Chondrocyte (in vitro differentiated cells): ENCODE measurements around the gene CCL16. TPM values are rescaled to one million over a fixed set of nuclear protein-coding genes. Genes with fewer than 3 reads are reported as not detected.

ENCODE experiments used
- DNase-seq: peaks from one replicate; pipeline ENCODE4 v3.0.0; 2021; ENCODE audit warnings: mixed read lengths, low spot score
- H3K27ac Mint-ChIP-seq: one replicate; pipeline ENCODE4 v1.8.0; 2021; ENCODE audit warnings: mild to moderate bottlenecking, moderate library complexity, mixed read lengths; ENCODE audit not compliant: unreplicated experiment
- H3K27me3 Mint-ChIP-seq: 2 replicates; pipeline ENCODE4 v1.8.0; 2021; ENCODE audit warnings: low read depth, mixed read lengths
- H3K36me3 Mint-ChIP-seq: 2 replicates; pipeline ENCODE4 v1.8.0; 2021; ENCODE audit warnings: low read depth, mixed read lengths
- H3K4me1 Mint-ChIP-seq: 2 replicates; pipeline ENCODE4 v1.8.0; 2021; ENCODE audit warnings: low read depth, mild to moderate bottlenecking, mixed read lengths
- H3K4me3 Mint-ChIP-seq: one replicate; pipeline ENCODE4 v1.8.0; 2021; ENCODE audit warnings: mild to moderate bottlenecking, moderate library complexity, mixed read lengths; ENCODE audit not compliant: unreplicated experiment
- H3K9me3 Mint-ChIP-seq: 2 replicates; pipeline ENCODE4 v1.8.0; 2021; ENCODE audit warnings: low read depth, mixed read lengths
- CTCF ChIP-seq: fragments of 200-600 bp; sonication (generic); IDR thresholded peaks from 2 replicates; pipeline ENCODE4 v1.5.0; 2021; ENCODE audit warnings: antibody characterized with exemption, mild to moderate bottlenecking, moderate library complexity
- total RNA-seq: library from RNA; stranded (reverse); gene quantifications from 3 replicates; pipeline ENCODE4 v1.2.1, GENCODE V29; 2021

Gene CCL16
- total RNA-seq, 1 donor from 2014 or later, result not detected

- DNase-seq, result no peak
- peaks cover 15% of the 10 kb centered on the region for H3K27me3 Mint-ChIP-seq
- H3K4me1 Mint-ChIP-seq, result peaks cover 5% of the 10 kb centered on the region
- H3K27ac Mint-ChIP-seq, result no peak overlapping the region
- H3K36me3 Mint-ChIP-seq, result no peaks in the 10 kb centered on the region
- TF ChIP-seq CTCF, result no peak
- H3K9me3 Mint-ChIP-seq, result no peaks in the 10 kb centered on the region
- H3K4me3 Mint-ChIP-seq, result no peak overlapping the region
Measured at GRCh38 chr17:35968520-35969054, 12.7 kb downstream of the CCL16 start.

- Mint-ChIP-seq H3K27ac (no peak overlapping the region), H3K9me3 (no peaks in the 10 kb centered on the region), H3K27me3 (peaks cover 22% of the 10 kb centered on the region), H3K4me3 (no peak overlapping the region), H3K36me3 (no peaks in the 10 kb centered on the region), H3K4me1 (no peaks in the 10 kb centered on the region)
- DNase-seq, result no peak
- no peak for TF ChIP-seq CTCF
Measured at GRCh38 chr17:35965272-35965671, 16.0 kb downstream of the CCL16 start.

DNA sequence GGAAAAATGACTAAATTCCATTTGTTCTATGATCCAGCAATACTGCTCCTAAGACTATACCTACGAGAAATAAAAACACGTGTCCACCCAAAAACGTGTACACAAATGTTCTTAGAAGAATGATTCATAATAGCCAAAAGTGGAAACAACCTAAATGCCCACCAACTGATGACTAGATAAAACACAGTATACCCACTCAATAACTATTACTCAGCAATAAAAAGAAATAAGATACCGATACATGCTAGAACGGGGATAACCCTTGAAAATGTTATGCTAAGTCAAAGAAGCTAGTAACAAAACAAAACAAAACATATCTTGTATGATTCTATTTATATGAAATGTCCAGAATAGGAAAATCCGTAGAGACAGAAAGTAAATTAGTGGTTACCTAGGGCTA, 17.6 kb downstream of the CCL16 start:
- TF ChIP-seq CTCF, result no peak
- Mint-ChIP-seq H3K27ac (no peak overlapping the region), H3K36me3 (no peaks in the 10 kb centered on the region), H3K9me3 (no peaks in the 10 kb centered on the region), H3K27me3 (peaks cover 26% of the 10 kb centered on the region), H3K4me3 (no peak overlapping the region), H3K4me1 (no peaks in the 10 kb centered on the region)
- DNase-seq, result no peak

DNA sequence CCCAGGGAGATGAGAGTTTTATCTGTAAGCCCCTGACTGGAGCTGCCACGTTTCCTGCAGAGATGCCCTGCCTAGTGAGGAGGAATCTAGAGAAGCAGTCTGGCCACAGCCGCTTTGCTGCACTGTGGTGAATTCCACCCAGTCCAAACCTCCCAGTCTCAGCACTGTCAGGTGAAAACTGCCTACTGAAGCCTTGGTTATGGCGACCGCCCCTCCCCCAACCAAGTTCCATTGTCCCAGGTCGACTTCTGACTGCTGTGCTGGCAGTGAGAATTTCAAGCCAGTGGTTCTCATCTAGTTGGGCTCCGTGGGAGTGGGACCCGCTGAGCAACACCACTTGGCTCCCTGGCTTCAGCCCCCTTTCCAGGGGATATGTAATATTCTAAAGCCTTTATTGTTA, 27.6 kb downstream of the CCL16 start:
- Mint-ChIP-seq H3K27ac (no peak overlapping the region), H3K36me3 (no peaks in the 10 kb centered on the region), H3K27me3 (peaks cover 29% of the 10 kb centered on the region), H3K9me3 (no peaks in the 10 kb centered on the region), H3K4me1 (no peaks in the 10 kb centered on the region), H3K4me3 (no peak overlapping the region)
- no peak for TF ChIP-seq CTCF
- no peak for DNase-seq

- Mint-ChIP-seq H3K4me1 (no peaks in the 10 kb centered on the region), H3K27me3 (peaks cover 13% of the 10 kb centered on the region), H3K36me3 (no peaks in the 10 kb centered on the region), H3K9me3 (no peaks in the 10 kb centered on the region), H3K27ac (no peak overlapping the region), H3K4me3 (no peak overlapping the region)
- DNase-seq, result no peak
- no peak for TF ChIP-seq CTCF
Measured at GRCh38 chr17:35949401-35949800, 31.9 kb downstream of the CCL16 start.
